Hepatocyte (in vitro differentiated cells): ENCODE results near the gene GPR35. TPM values are rescaled to one million over a fixed set of nuclear protein-coding genes. Genes with fewer than 3 reads are reported as not detected.
"Not testable (repeated sequence)": the region's sequence is repeated elsewhere in the genome, so short reads cannot be mapped to it uniquely, and the experiment has no call there.

Source experiments
- DNase-seq: peaks from one replicate; pipeline ENCODE4 v3.0.0-alpha.2; 2016; ENCODE audit warnings: low spot score
- H2AFZ ChIP-seq: fragments of 200-600 bp; sonication (generic); 2 replicates; pipeline ENCODE4 v1.6.0; 2016; ENCODE audit warnings: antibody characterized with exemption, mild to moderate bottlenecking
- H3K27ac ChIP-seq: fragments of 200-600 bp; sonication (generic); 2 replicates; pipeline ENCODE4 v1.5.1; 2016; ENCODE audit warnings: mild to moderate bottlenecking
- H3K27me3 ChIP-seq: fragments of 200-600 bp; sonication (generic); 2 replicates; pipeline ENCODE4 v1.6.1; 2016
- H3K36me3 ChIP-seq: fragments of 200-600 bp; sonication (generic); replicated peaks from 2 replicates; pipeline ENCODE4 v1.5.1; 2016; ENCODE audit warnings: low read depth; ENCODE audit not compliant: insufficient read depth
- H3K4me1 ChIP-seq: fragments of 200-600 bp; sonication (generic); 2 replicates; pipeline ENCODE4 v1.5.1; 2016; ENCODE audit warnings: mild to moderate bottlenecking, moderate library complexity; ENCODE audit not compliant: insufficient read depth
- H3K4me2 ChIP-seq: fragments of 200-600 bp; sonication (generic); 2 replicates; pipeline ENCODE4 v1.6.0; 2016
- H3K4me3 ChIP-seq: fragments of 200-600 bp; sonication (generic); 2 replicates; pipeline ENCODE4 v1.5.1; 2016; ENCODE audit warnings: mild to moderate bottlenecking
- H3K79me2 ChIP-seq: fragments of 200-600 bp; sonication (generic); 2 replicates; pipeline ENCODE4 v1.6.0; 2017; ENCODE audit warnings: mild to moderate bottlenecking
- H3K9me2 ChIP-seq: fragments of 200-600 bp; sonication (generic); replicated peaks from 2 replicates; pipeline ENCODE4 v1.6.0; 2017; ENCODE audit warnings: mild to moderate bottlenecking; ENCODE audit not compliant: insufficient read depth
- H3K9me3 ChIP-seq: fragments of 200-600 bp; sonication (generic); 2 replicates; pipeline ENCODE4 v1.5.1; 2016; ENCODE audit warnings: low read depth, mild to moderate bottlenecking
- H4K20me1 ChIP-seq: fragments of 200-600 bp; sonication (generic); 2 replicates; pipeline ENCODE4 v1.6.0; 2016; ENCODE audit warnings: mild to moderate bottlenecking; ENCODE audit not compliant: insufficient read depth, poor library complexity, severe bottlenecking
- CTCF ChIP-seq: fragments of 200-600 bp; sonication (generic); IDR thresholded peaks from 2 replicates; pipeline ENCODE4 v1.5.1; 2016; ENCODE audit warnings: antibody characterized with exemption, mild to moderate bottlenecking; ENCODE audit not compliant: poor library complexity
- EZH2 ChIP-seq: fragments of 200-600 bp; sonication (generic); IDR thresholded peaks from 2 replicates; pipeline ENCODE4 v1.6.1; 2016; ENCODE audit warnings: antibody characterized with exemption, mild to moderate bottlenecking, borderline replicate concordance
- EZH2phosphoT487 ChIP-seq: fragments of 200-600 bp; sonication (generic); IDR thresholded peaks from one replicate; pipeline ENCODE4 v1.6.1; 2018; ENCODE audit warnings: antibody characterized with exemption, mild to moderate bottlenecking, low read depth, moderate library complexity; ENCODE audit not compliant: unreplicated experiment, severe bottlenecking
- WGBS: methylation state at CpG from one replicate; pipeline ENCODE4 v1.1.6; 2016; ENCODE audit warnings: low lambda C conversion rate; ENCODE audit errors: missing lambda C conversion rate; 5-methylcytosine and 5-hydroxymethylcytosine counted together
- polyA plus RNA-seq: library from polyadenylated mRNA; unstranded; fragments of >200 nt; fragmentation: Nextera tagmentation; extraction: Ambion mirVana; gene quantifications from 2 replicates; pipeline ENCODE4 v1.2.1, GENCODE V29; 2016
- total RNA-seq: library from RNA; depleted of rRNA; stranded (reverse); fragments of >200 nt; gene quantifications from 2 replicates; pipeline ENCODE4 v1.2.3, GENCODE V29; 2014

The GPR35 gene
- total and polyA plus RNA-seq, 2 experiments from 2014 or later = 10.5 to 14.7 TPM

- no peak for TF ChIP-seq EZH2
- TF ChIP-seq EZH2phosphoT487 = no peak
- TF ChIP-seq CTCF = no peak
- DNase-seq = no peak
- Histone ChIP-seq H3K4me1 (no peaks in the 10 kb centered on the region), H3K9me3 (no peaks in the 10 kb centered on the region), H4K20me1 (no peaks in the 10 kb centered on the region), H2AFZ (no peak overlapping the region), H3K36me3 (no peaks in the 10 kb centered on the region), H3K79me2 (no peaks in the 10 kb centered on the region), H3K27ac (no peak overlapping the region), H3K4me2 (no peak overlapping the region), H3K9me2 (no peaks in the 10 kb centered on the region), H3K27me3 (peaks cover 14% of the 10 kb centered on the region), H3K4me3 (no peak overlapping the region)
- WGBS = 96% methylated on average over 28 of the region's 46 CpGs
Observed at GRCh38 chr2:240672076-240672700, 46.9 kb downstream of the GPR35 start.

- H2AFZ ChIP-seq = no peak overlapping the region
- no peaks in the 10 kb centered on the region for H3K36me3 ChIP-seq
- H4K20me1 ChIP-seq = no peaks in the 10 kb centered on the region
- 90% methylated on average over 34 of the region's 55 CpGs for WGBS
- H3K9me2 ChIP-seq = no peaks in the 10 kb centered on the region
- no peak for TF ChIP-seq CTCF
- no peak for TF ChIP-seq EZH2phosphoT487
- H3K79me2 ChIP-seq = no peaks in the 10 kb centered on the region
- H3K27ac ChIP-seq = no peak overlapping the region
- H3K4me2 ChIP-seq = no peak overlapping the region
- no peaks in the 10 kb centered on the region for H3K9me3 ChIP-seq
- no peak overlapping the region for H3K4me3 ChIP-seq
- peaks cover 14% of the 10 kb centered on the region for H3K27me3 ChIP-seq
- H3K4me1 ChIP-seq = no peaks in the 10 kb centered on the region
- DNase-seq = no peak
Observed at GRCh38 chr2:240672701-240673190, 47.5 kb downstream of the GPR35 start.

GRCh38 chr2:240674461-240675184 is 49.3 kb downstream of the GPR35 start:
- H3K4me2 ChIP-seq, H3K79me2 ChIP-seq, H2AFZ ChIP-seq, H3K9me2 ChIP-seq, DNase-seq, H3K9me3 ChIP-seq, H3K27ac ChIP-seq, H4K20me1 ChIP-seq, H3K4me3 ChIP-seq, H3K4me1 ChIP-seq, H3K36me3 ChIP-seq: not testable (repeated sequence)
- WGBS = 42% methylated on average over 8 of the region's 16 CpGs
- peaks cover 10% of the 10 kb centered on the region for H3K27me3 ChIP-seq

- not testable (repeated sequence) for H4K20me1 ChIP-seq, DNase-seq, H2AFZ ChIP-seq, H3K27ac ChIP-seq, H3K79me2 ChIP-seq, H3K9me2 ChIP-seq, H3K4me3 ChIP-seq, H3K36me3 ChIP-seq, H3K27me3 ChIP-seq, H3K9me3 ChIP-seq, H3K4me1 ChIP-seq, H3K4me2 ChIP-seq
- no CpG with 5 or more reads among the region's 24 CpGs for WGBS
Observed at GRCh38 chr2:240675345-240675744, 50.1 kb downstream of the GPR35 start.

- H3K9me3 ChIP-seq, H3K4me2 ChIP-seq, H3K4me1 ChIP-seq, H3K27ac ChIP-seq, DNase-seq, H4K20me1 ChIP-seq, H3K36me3 ChIP-seq, H3K27me3 ChIP-seq, H3K4me3 ChIP-seq, H3K9me2 ChIP-seq, H3K79me2 ChIP-seq, H2AFZ ChIP-seq: not testable (repeated sequence)
- WGBS = 100% methylated on average over 2 of the region's 14 CpGs
Observed at GRCh38 chr2:240678043-240678442, 52.8 kb downstream of the GPR35 start.

GRCh38 chr2:240678909-240679308 is 53.6 kb downstream of the GPR35 start:
- not testable (repeated sequence) for H4K20me1 ChIP-seq, H3K9me2 ChIP-seq, H3K9me3 ChIP-seq, H3K79me2 ChIP-seq, H3K27me3 ChIP-seq, H3K4me3 ChIP-seq, H3K4me2 ChIP-seq, H2AFZ ChIP-seq, H3K36me3 ChIP-seq, H3K27ac ChIP-seq, H3K4me1 ChIP-seq, DNase-seq
- WGBS = no CpG with 5 or more reads among the region's 19 CpGs

- not testable (repeated sequence) for H3K4me2 ChIP-seq, H3K79me2 ChIP-seq, H3K9me2 ChIP-seq, DNase-seq, H4K20me1 ChIP-seq, H3K9me3 ChIP-seq, H3K36me3 ChIP-seq, H3K27ac ChIP-seq, H3K4me1 ChIP-seq, H3K27me3 ChIP-seq, H2AFZ ChIP-seq, H3K4me3 ChIP-seq
- 72% methylated on average over 2 of the region's 11 CpGs for WGBS
Observed at GRCh38 chr2:240680185-240680584, 54.9 kb downstream of the GPR35 start.
